K562 (cell line): ENCODE measurements around the gene CD55. TPM values are rescaled to one million over a fixed set of nuclear protein-coding genes. Genes with fewer than 3 reads are reported as not detected.

Experiments
- ATAC-seq: fragments of 200-7000 bp; cut with Tn5 transposase; 3 replicates; pipeline ENCODE4 v1.9.1; 2020; ENCODE audit warnings: moderate library complexity
- BruUV-seq: library from RNA; stranded (reverse); fragments of 400-500 nt; replicated peaks from 2 replicates; lab custom pipeline; 2021; lab: Mats Ljungman, UMichigan
- CTCF ChIA-PET: fragments of 300-600 bp; formaldehyde crosslinking; extraction: SDS; loops from one replicate; lab custom pipeline; 2021; ENCODE audit warnings: low intra/inter-chr PET ratio; lab: Yijun Ruan, JAX
- POLR2A ChIA-PET: fragments of 300-600, 350-650 bp; sonication (Branson Sonifier 250); formaldehyde crosslinking; extraction: SDS; loops from one replicate; lab custom pipeline; 2021; ENCODE audit warnings: antibody characterized with exemption, inconsistent platforms; lab: Yijun Ruan, JAX
- DNase-seq, 4 experiments: peaks; one replicate each; pipeline versions ENCODE4 v3.0.0 to v3.0.0-alpha.2; 2011 to 2018; ENCODE audit warnings: low spot score in 3 of 4, mixed read lengths in 3 of 4; ENCODE audit errors: extremely low read depth in 1 of 4
- FAIRE-seq: peaks from 2 replicates; lab custom pipeline; 2011; peaks lifted over from hg19 to GRCh38; lab: Jason Lieb, UNC
- H2AFZ ChIP-seq: 2 replicates; pipeline ENCODE4 v1.6.0; 2011; ENCODE audit warnings: low read depth, low read length, control low read depth, inconsistent platforms
- H3K27ac ChIP-seq: fragments of 200-600 bp; 3 replicates; pipeline ENCODE4 v1.8.0; 2011; ENCODE audit warnings: low read depth, mild to moderate bottlenecking, control low read depth, inconsistent platforms, low read length, moderate library complexity, mixed read lengths; ENCODE audit errors: extremely low read depth
- H3K27me3 ChIP-seq, 2 experiments: fragments of 300-600 bp in 1 of 2; 2 replicates in 1 of 2; 3 replicates in 1 of 2; pipeline versions ENCODE4 v1.6.0 to v1.8.0; 2011; ENCODE audit warnings: inconsistent platforms in 2 of 2, low read length in 2 of 2, mild to moderate bottlenecking in 1 of 2, mixed read lengths in 1 of 2, moderate library complexity in 1 of 2; ENCODE audit not compliant: control insufficient read depth in 2 of 2, insufficient read depth in 2 of 2
- H3K36me3 ChIP-seq: fragments of 300-600 bp; 3 replicates; pipeline ENCODE4 v1.8.0; 2011; ENCODE audit warnings: mild to moderate bottlenecking, low read length, inconsistent platforms; ENCODE audit not compliant: control insufficient read depth, insufficient read depth
- H3K4me1 ChIP-seq, 2 experiments: fragments of 200-600 bp in 1 of 2; replicated peaks in 1 of 2; 2 replicates in 1 of 2; 3 replicates in 1 of 2; pipeline versions ENCODE4 v1.5.1 to v1.8.0; 2011; ENCODE audit warnings: inconsistent platforms in 2 of 2, low read length in 2 of 2, mild to moderate bottlenecking in 1 of 2, mixed read lengths in 1 of 2, moderate library complexity in 1 of 2; ENCODE audit not compliant: control insufficient read depth in 2 of 2, insufficient read depth in 2 of 2
- H3K4me2 ChIP-seq: 2 replicates; pipeline ENCODE4 v1.6.1; 2011; ENCODE audit warnings: low read length, control low read depth, inconsistent platforms, mixed read lengths; ENCODE audit not compliant: insufficient read depth
- H3K4me3 ChIP-seq: fragments of 200-600 bp; sonication (generic), shearing (Covaris generic); 2 replicates; pipeline ENCODE4 v1.5.1; 2016; ENCODE audit warnings: control low read depth, inconsistent platforms
- H3K79me2 ChIP-seq: fragments of 200-600 bp; 3 replicates; pipeline ENCODE4 v1.8.0; 2011; ENCODE audit warnings: low read length, inconsistent platforms; ENCODE audit not compliant: control insufficient read depth, insufficient read depth
- H3K9ac ChIP-seq, 2 experiments: 2 replicates each; pipeline versions ENCODE4 v1.6.0 to v1.6.1; 2011; ENCODE audit warnings: low read depth in 2 of 2, low read length in 2 of 2, control low read depth in 1 of 2, inconsistent platforms in 1 of 2, mild to moderate bottlenecking in 1 of 2, mixed read lengths in 1 of 2; ENCODE audit not compliant: insufficient read depth in 1 of 2
- H3K9me1 ChIP-seq: one replicate; pipeline ENCODE4 v1.6.0; 2011; ENCODE audit warnings: inconsistent platforms, mild to moderate bottlenecking, low read length, moderate library complexity; ENCODE audit not compliant: control insufficient read depth, insufficient read depth
- H3K9me3 ChIP-seq: replicated peaks from 2 replicates; pipeline ENCODE4 v1.5.1; 2011; ENCODE audit warnings: low read depth, low read length, inconsistent platforms; ENCODE audit not compliant: control insufficient read depth, insufficient read depth
- H4K20me1 ChIP-seq: replicated peaks from 2 replicates; pipeline ENCODE4 v1.6.1; 2011; ENCODE audit warnings: low read length, inconsistent platforms, mixed read lengths; ENCODE audit not compliant: control insufficient read depth, insufficient read depth
- ATF4 ChIP-seq: fragments of 450-650 bp; formaldehyde crosslinking; IDR thresholded peaks from 2 replicates; pipeline ENCODE4 v1.4.0; 2022; ENCODE audit warnings: mild to moderate bottlenecking, moderate library complexity
- CBFA2T3 ChIP-seq: fragments of 450-650 bp; IDR thresholded peaks from 2 replicates; pipeline ENCODE4 v1.6.1; 2017
- HMBOX1 ChIP-seq: sonication (generic); IDR thresholded peaks from 2 replicates; pipeline ENCODE4 v1.6.1; 2016
- NCOR1 ChIP-seq: fragments of 450-650 bp; IDR thresholded peaks from 2 replicates; pipeline ENCODE4 v1.6.1; 2016; ENCODE audit warnings: mild to moderate bottlenecking, moderate library complexity
- NONO ChIP-seq, 2 experiments: fragments of 200-400 bp in 1 of 2; fragments of 450-650 bp in 1 of 2; formaldehyde crosslinking in 1 of 2; IDR thresholded peaks; 2 replicates each; pipeline ENCODE4 v1.6.1; 2017; ENCODE audit warnings: low read depth in 2 of 2, mild to moderate bottlenecking in 2 of 2, moderate library complexity in 2 of 2, low read length in 1 of 2
- SUPT5H ChIP-seq: fragments of 450-650 bp; IDR thresholded peaks from 2 replicates; pipeline ENCODE4 v1.6.1; 2016
- in situ Hi-C: fragments of 300-500 bp; cut with MboI; formaldehyde crosslinking; loops from 4 replicates; pipeline ENCODE4 v1.15.0; 2018; ENCODE audit warnings: inconsistent platforms, mixed read lengths
- intact Hi-C: fragments of 100-400 bp; cut with micrococcal nuclease; formaldehyde crosslinking; loops from 2 replicates; pipeline ENCODE4 v1.14.2; 2022
- polyA plus RNA-seq, 8 experiments: library from polyadenylated mRNA; depleted of rRNA in 4 of 8; stranded (reverse) in 5 of 8; unstranded in 3 of 8; fragments of >200 nt; fragmentation: Nextera tagmentation in 2 of 8; fragmentation: Illumina TruSeq in 1 of 8; extraction: Ambion mirVana in 2 of 8; extraction: Trizol in 1 of 8; gene quantifications; 2 replicates each; pipeline versions ENCODE4 v1.2.1 to v1.2.3, GENCODE V29; 2011 to 2014; ENCODE audit warnings: inconsistent platforms in 1 of 8, missing spikeins in 1 of 8
- total RNA-seq, 7 experiments: library from RNA; depleted of rRNA in 6 of 7; stranded (reverse); fragments of >200 nt in 6 of 7; fragmentation: Illumina TruSeq in 2 of 7; extraction: Trizol in 2 of 7; gene quantifications; 2 replicates each; pipeline versions ENCODE4 v1.2.1 to v1.2.3, GENCODE V29; 2011 to 2021; ENCODE audit warnings: low replicate concordance in 1 of 7

The CD55 gene
- total and polyA plus RNA-seq, 9 of the 15 experiments (the other 6 are each of a cell fraction or from before 2014, with no cell fraction given) = 17.7 to 150 (median 97.0) TPM

DNA sequence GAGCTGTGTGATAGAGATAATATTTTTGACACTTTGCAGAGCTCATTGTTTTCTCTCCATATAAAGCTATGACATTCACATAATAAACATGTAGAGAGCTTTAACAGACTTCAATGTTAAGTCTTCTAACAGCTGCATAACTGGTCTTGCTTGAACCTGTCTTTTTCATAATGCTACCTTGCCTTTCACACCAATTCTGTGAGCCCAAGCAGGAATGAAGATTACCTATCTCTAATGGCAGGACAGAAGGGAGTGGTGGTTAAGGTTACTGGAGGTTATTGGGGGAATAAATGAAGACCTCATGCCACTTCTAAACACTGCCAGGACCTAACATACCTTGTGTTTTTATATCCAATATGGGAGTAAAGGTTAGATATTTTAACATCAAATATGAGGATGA, 2.3 kb upstream of the CD55 start:
- BruUV-seq = TSS peak; percentile 33
- DNase-seq = peak in 1 of 4 experiments; percentile 32
- no peaks in the 10 kb centered on the region; the same call in 1 of the 2 replicates for H4K20me1 ChIP-seq
- H3K4me2 ChIP-seq = no peak overlapping the region
- no peaks in the 10 kb centered on the region for H3K27me3 ChIP-seq
- ChIA-PET CTCF (interaction anchor here (1.3 kb wide), 1 partner anchor 384 kb away, joined by 3 read pairs; no protein-coding TSS in a partner anchor), POLR2A (no interaction called here)
- peaks cover 4% of the 10 kb centered on the region for H3K9me1 ChIP-seq
- peak overlapping the region; percentile 21; the same call in 1 of the 3 replicates for H3K27ac ChIP-seq
- peaks cover 33 to 46% of the 10 kb centered on the region in 2 experiments for H3K4me1 ChIP-seq
- no peak overlapping the region for H3K4me3 ChIP-seq
- in situ Hi-C loops = no loop called here
- H2AFZ ChIP-seq = no peak overlapping the region
- TF ChIP-seq NONO (IDR thresholded peaks at IDR 0.05; ENCODE audit: low read depth in 2 of 2, low read length in 1 of 2) (no peak), CBFA2T3 (peak; percentile 24; the same call in 1 of the 2 replicates), SUPT5H (no peak), ATF4 (CRISPR knock-in tag) (no peak), NCOR1 (peak; percentile 28), HMBOX1 (peak; percentile 72)
- no peak overlapping the region for H3K9ac ChIP-seq
- FAIRE-seq = no peak
- ATAC-seq = no peak
- H3K9me3 ChIP-seq = no peaks in the 10 kb centered on the region
- H3K36me3 ChIP-seq = peaks cover 10% of the 10 kb centered on the region
- intact Hi-C loops = no loop called here
- peaks cover 27% of the 10 kb centered on the region for H3K79me2 ChIP-seq
